BE2C (cell line): ENCODE measurements around the gene SOX13.

Source experiments
- DNase-seq: peaks from one replicate; pipeline ENCODE4 v3.0.0-alpha.2; 2020
- H3K27me3 ChIP-seq: fragments of 250-450 bp; sonication (Bioruptor Pico); 2 replicates; pipeline ENCODE4 v1.5.1; 2020; ENCODE audit warnings: mild to moderate bottlenecking
- H3K36me3 ChIP-seq: fragments of 250-450 bp; sonication (Bioruptor Pico); 2 replicates; pipeline ENCODE4 v1.5.1; 2020; ENCODE audit warnings: mild to moderate bottlenecking
- H3K4me1 ChIP-seq: fragments of 250-450 bp; sonication (Bioruptor Pico); 2 replicates; pipeline ENCODE4 v1.5.1; 2020
- H3K4me3 ChIP-seq: 2 replicates; pipeline ENCODE4 v1.5.1; 2011; ENCODE audit warnings: low read depth, low read length
- H3K9me3 ChIP-seq: fragments of 250-450 bp; sonication (Bioruptor Pico); 2 replicates; pipeline ENCODE4 v1.5.1; 2020
- TF ChIP-seq, protein P1 (sequence below): IDR thresholded peaks from 2 replicates; pipeline ENCODE4 v1.5.1; 2012; ENCODE audit warnings: mild to moderate bottlenecking, low read depth, low read length

The SOX13 gene

GRCh38 chr1:204091787-204092312 lies 18.9 kb downstream of the SOX13 start:
- no peak overlapping the region for H3K4me3 ChIP-seq
- TF ChIP-seq, protein P1, sequence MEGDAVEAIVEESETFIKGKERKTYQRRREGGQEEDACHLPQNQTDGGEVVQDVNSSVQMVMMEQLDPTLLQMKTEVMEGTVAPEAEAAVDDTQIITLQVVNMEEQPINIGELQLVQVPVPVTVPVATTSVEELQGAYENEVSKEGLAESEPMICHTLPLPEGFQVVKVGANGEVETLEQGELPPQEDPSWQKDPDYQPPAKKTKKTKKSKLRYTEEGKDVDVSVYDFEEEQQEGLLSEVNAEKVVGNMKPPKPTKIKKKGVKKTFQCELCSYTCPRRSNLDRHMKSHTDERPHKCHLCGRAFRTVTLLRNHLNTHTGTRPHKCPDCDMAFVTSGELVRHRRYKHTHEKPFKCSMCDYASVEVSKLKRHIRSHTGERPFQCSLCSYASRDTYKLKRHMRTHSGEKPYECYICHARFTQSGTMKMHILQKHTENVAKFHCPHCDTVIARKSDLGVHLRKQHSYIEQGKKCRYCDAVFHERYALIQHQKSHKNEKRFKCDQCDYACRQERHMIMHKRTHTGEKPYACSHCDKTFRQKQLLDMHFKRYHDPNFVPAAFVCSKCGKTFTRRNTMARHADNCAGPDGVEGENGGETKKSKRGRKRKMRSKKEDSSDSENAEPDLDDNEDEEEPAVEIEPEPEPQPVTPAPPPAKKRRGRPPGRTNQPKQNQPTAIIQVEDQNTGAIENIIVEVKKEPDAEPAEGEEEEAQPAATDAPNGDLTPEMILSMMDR = no peak
- DNase-seq = no peak
- no peaks in the 10 kb centered on the region for H3K4me1 ChIP-seq
- H3K36me3 ChIP-seq = no peaks in the 10 kb centered on the region
- no peaks in the 10 kb centered on the region for H3K9me3 ChIP-seq
- H3K27me3 ChIP-seq = no peaks in the 10 kb centered on the region

DNA sequence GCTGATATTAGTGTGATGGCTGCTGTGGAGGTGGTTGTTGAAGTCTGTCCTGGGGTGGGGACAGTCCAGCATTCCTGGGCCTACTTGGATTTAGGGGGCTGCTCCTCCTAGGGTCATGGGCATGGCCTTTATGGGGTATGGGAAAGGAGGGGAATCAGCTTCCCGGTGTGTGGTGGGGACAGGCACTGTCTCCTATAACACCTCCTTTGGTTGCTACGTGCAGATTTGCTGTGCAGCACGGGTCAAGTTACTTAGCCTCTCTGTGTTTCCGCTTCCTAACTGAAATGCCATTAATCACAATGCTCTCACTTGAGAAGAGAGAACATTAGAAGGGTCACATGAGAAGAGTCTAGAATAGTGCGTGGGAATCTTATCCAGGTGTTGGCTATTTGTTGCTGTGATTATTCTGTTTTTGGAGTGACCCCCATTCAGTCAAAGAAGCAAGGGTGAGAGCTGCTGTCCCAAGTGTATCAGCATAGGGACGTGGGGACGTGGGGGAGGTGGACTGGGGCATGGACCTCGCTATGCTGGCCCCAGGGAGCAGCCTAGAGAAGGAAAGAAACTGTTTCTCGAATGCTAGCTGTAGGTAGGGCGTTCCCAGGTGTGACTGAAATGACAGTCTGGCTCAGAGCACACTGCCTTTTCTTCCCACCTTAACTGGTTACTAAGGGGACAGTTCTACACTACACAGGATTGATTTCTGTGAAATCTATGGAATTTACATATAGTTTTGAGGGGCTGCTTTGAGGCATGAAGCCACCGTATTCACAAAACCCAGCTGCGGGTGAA lies 19.9 kb downstream of the SOX13 start:
- H3K4me1 ChIP-seq = no peaks in the 10 kb centered on the region
- no peak for DNase-seq
- no peak overlapping the region for H3K4me3 ChIP-seq
- no peaks in the 10 kb centered on the region for H3K27me3 ChIP-seq
- TF ChIP-seq, protein P1 = no peak
- H3K36me3 ChIP-seq = no peaks in the 10 kb centered on the region
- no peaks in the 10 kb centered on the region for H3K9me3 ChIP-seq

DNA sequence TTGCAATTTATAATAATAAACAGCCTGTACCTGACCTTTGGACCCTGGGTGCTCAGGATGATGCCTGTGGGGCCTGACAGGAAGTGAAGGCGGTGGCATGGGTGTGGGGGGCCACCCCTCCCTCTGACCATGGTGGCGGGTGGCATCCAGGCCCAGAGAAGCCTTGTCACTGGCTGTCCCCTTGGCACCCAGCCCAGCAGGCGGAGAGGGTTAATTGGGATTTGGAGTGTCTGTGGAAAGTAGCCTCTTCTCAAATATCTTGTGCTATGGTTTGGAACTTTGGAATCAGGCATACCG lies 20.5 kb downstream of the SOX13 start:
- Histone ChIP-seq H3K4me3 (no peak overlapping the region), H3K4me1 (no peaks in the 10 kb centered on the region), H3K9me3 (no peaks in the 10 kb centered on the region), H3K36me3 (no peaks in the 10 kb centered on the region), H3K27me3 (no peaks in the 10 kb centered on the region)
- TF ChIP-seq, protein P1 = no peak
- DNase-seq = peak; percentile 32

- Histone ChIP-seq H3K4me3 (no peak overlapping the region), H3K4me1 (no peaks in the 10 kb centered on the region), H3K27me3 (no peaks in the 10 kb centered on the region), H3K36me3 (no peaks in the 10 kb centered on the region), H3K9me3 (no peaks in the 10 kb centered on the region)
- no peak for DNase-seq
- TF ChIP-seq, protein P1 = no peak
These were observed 20.9 kb downstream of the SOX13 start for GRCh38 chr1:204093781-204094180.

- no peaks in the 10 kb centered on the region for H3K4me1 ChIP-seq
- no peak for DNase-seq
- H3K4me3 ChIP-seq = no peak overlapping the region
- no peaks in the 10 kb centered on the region for H3K9me3 ChIP-seq
- TF ChIP-seq, protein P1 = no peak
- H3K36me3 ChIP-seq = no peaks in the 10 kb centered on the region
- no peaks in the 10 kb centered on the region for H3K27me3 ChIP-seq
These were observed 21.4 kb downstream of the SOX13 start for GRCh38 chr1:204094313-204094729.

DNA sequence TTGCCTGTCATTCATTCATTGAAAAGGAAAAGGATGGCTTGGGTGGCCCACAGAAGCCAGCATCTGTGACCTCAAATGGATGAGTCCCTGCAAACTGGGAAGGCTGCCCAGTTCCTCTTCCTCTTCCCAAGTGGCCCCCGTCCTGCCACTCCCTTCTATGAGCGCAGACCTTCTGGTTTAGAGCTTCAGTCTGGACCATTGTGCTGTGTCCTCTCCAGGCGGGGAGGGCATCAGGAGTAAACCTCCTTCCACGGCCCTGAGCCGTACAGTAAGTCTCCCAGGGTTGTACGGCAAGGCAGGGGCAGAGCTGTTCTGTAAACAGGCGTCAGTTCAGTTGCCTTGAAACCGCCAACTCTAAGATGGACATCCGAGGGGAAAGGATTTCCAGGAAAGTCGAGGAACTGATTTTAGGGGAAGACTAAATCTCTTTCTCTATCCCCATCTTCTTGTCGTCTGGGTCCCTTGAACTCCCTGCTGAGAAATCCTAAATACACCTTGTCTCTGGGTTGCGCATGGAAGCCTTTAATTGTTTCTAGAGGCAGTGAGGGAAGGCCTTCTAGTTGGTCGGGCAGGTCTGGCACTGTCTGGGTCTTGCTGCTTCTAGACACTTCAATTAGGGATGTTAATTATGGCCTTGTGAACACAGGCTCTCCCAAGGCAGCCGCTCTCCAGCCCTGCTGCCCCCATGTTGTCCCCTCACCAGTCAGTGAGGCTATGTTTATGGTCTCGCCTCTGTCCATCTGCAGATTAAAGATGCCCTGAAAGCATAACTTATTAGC lies 22.1 kb downstream of the SOX13 start:
- no peaks in the 10 kb centered on the region for H3K27me3 ChIP-seq
- DNase-seq = no peak
- H3K4me1 ChIP-seq = no peaks in the 10 kb centered on the region
- TF ChIP-seq, protein P1 = no peak
- no peaks in the 10 kb centered on the region for H3K36me3 ChIP-seq
- no peaks in the 10 kb centered on the region for H3K9me3 ChIP-seq
- H3K4me3 ChIP-seq = no peak overlapping the region
